Common myeloid progenitor, CD34-positive (primary cell): ENCODE results near the gene CDKL1.

Experiments used
- CTCF ChIA-PET: fragments of 350-600 bp; sonication (Branson Sonifier 250); formaldehyde crosslinking; loops from one replicate; lab custom pipeline; 2021; ENCODE audit warnings: antibody characterized with exemption; lab: Charles Lee
- POLR2A ChIA-PET: fragments of 350-600 bp; sonication (Branson Sonifier 250); formaldehyde crosslinking; loops from one replicate; lab custom pipeline; 2021; ENCODE audit warnings: antibody characterized with exemption; lab: Charles Lee
- DNase-seq, 3 donors: peaks; one replicate each; pipeline versions ENCODE4 v3.0.0 to v3.0.0-alpha.2; 2013
- H3K27ac ChIP-seq, 2 experiments: 1 replicate in 1 of 2; 2 replicates in 1 of 2; pipeline ENCODE4 v1.7.0; 2013; ENCODE audit warnings: inconsistent platforms in 2 of 2, low read length in 2 of 2, mild to moderate bottlenecking in 2 of 2, low read depth in 1 of 2, moderate library complexity in 1 of 2; ENCODE audit not compliant: severe bottlenecking in 2 of 2, insufficient read depth in 1 of 2, poor library complexity in 1 of 2
- H3K27me3 ChIP-seq, 5 experiments: replicated peaks in 2 of 5; 1 replicate in 3 of 5; 2 replicates in 2 of 5; pipeline versions ENCODE4 v1.6.1 to v1.7.0; 2013; ENCODE audit warnings: low read length in 4 of 5, mild to moderate bottlenecking in 2 of 5, moderate library complexity in 2 of 5, inconsistent platforms in 1 of 5; ENCODE audit not compliant: insufficient read depth in 5 of 5, control insufficient read depth in 4 of 5
- H3K36me3 ChIP-seq, 4 experiments: 1 replicate in 2 of 4; 2 replicates in 2 of 4; pipeline versions ENCODE4 v1.6.1 to v1.7.0; 2013; ENCODE audit warnings: low read length in 3 of 4, control low read depth in 1 of 4, mild to moderate bottlenecking in 1 of 4; ENCODE audit not compliant: control insufficient read depth in 4 of 4, insufficient read depth in 4 of 4
- H3K4me1 ChIP-seq, 4 experiments: 1 replicate in 3 of 4; 2 replicates in 1 of 4; pipeline versions ENCODE4 v1.6.1 to v1.7.1; 2013; ENCODE audit warnings: low read length in 3 of 4, mild to moderate bottlenecking in 3 of 4, control low read depth in 1 of 4, inconsistent platforms in 1 of 4, moderate library complexity in 1 of 4; ENCODE audit not compliant: control insufficient read depth in 4 of 4, insufficient read depth in 4 of 4; ENCODE audit errors: control extremely low read depth in 1 of 4
- H3K4me3 ChIP-seq, 7 experiments: 1 replicate in 4 of 7; 2 replicates in 3 of 7; pipeline versions ENCODE4 v1.5.1 to v1.7.0; 2013; ENCODE audit warnings: mild to moderate bottlenecking in 7 of 7, low read length in 6 of 7, moderate library complexity in 6 of 7, inconsistent platforms in 2 of 7, low read depth in 2 of 7, control low read depth in 1 of 7; ENCODE audit not compliant: insufficient read depth in 4 of 7, control insufficient read depth in 1 of 7; ENCODE audit errors: extremely low read depth in 1 of 7
- H3K9me3 ChIP-seq, 5 experiments: 1 replicate in 4 of 5; 2 replicates in 1 of 5; pipeline versions ENCODE4 v1.6.1 to v1.7.1; 2013; ENCODE audit warnings: low read length in 4 of 5, mild to moderate bottlenecking in 2 of 5, inconsistent platforms in 1 of 5, low read depth in 1 of 5, moderate library complexity in 1 of 5; ENCODE audit not compliant: control insufficient read depth in 4 of 5, insufficient read depth in 2 of 5; ENCODE audit errors: control extremely low read depth in 1 of 5
- WGBS: methylation state at CpG from one replicate; pipeline ENCODE4 v1.1.5; 2013; ENCODE audit not compliant: insufficient coverage; 5-methylcytosine and 5-hydroxymethylcytosine counted together

Gene CDKL1

GRCh38 chr14:50388256-50388931 lies 8.3 kb downstream of the CDKL1 start:
- no peaks in the 10 kb centered on the region for H3K9me3 ChIP-seq
- no peaks in the 10 kb centered on the region for H3K4me1 ChIP-seq
- H3K27ac ChIP-seq: no peak overlapping the region
- CTCF ChIA-PET: no interaction called here
- POLR2A ChIA-PET: interaction anchor here (0.6 kb wide), 1 partner anchor 98 kb away, joined by 4 read pairs; no protein-coding TSS in a partner anchor
- H3K4me3 ChIP-seq: no peak overlapping the region
- no peaks in the 10 kb centered on the region for H3K27me3 ChIP-seq
- H3K36me3 ChIP-seq: peaks cover 0 to 3% (median 0%) of the 10 kb centered on the region in 4 experiments
- 79% methylated on average over 9 of the region's 9 CpGs for WGBS
- no peak for DNase-seq

DNA sequence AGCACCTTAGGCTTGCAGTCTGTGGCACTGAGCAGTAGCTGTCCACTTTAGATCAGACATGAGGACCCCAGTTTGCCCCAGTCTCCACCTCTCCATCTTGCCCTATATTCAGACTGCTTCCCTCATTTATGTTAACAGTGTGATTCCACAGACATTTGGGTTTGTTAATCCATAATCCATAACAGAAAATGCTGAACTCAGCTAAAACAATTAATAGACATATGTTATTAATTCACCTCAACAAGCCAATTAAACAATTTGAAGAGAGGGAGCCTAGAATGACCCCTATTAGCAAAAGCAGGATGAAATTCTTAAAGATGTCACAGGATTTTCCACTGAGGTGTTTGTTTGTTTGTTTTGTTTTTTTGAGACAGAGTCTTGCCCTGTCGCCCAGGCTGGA lies 9.1 kb downstream of the CDKL1 start:
- H3K27me3 ChIP-seq: no peaks in the 10 kb centered on the region
- no peaks in the 10 kb centered on the region for H3K9me3 ChIP-seq

DNA sequence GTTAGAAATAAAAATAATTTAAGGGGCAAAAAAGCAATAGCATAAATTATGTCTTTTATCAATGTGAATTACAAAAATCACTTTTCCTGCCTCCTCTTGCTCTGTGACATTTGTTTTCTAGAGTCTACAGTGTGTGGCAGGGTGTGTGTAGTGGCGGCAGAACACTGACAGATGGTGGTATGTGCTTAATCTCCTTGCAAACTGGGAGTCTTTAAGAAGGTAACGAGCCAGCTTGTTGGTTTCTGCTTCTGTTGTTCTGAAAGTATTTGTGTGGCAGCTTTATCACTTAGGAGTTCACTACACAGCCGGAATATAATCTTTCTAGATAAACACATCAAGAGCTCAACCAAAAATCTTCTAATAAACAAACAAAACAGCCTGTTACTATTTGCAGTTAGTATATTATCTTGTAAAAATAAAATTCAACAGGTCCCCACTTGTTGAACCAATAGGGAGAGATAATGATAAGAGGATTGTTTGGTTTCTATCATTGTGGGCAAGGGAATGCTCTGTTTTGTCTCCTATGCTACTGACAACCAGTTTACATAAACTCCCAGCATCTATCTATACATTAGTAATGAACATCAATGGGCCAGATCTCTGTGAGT lies 13.0 kb downstream of the CDKL1 start:
- DNase-seq: no peak
- Histone ChIP-seq H3K9me3 (no peaks in the 10 kb centered on the region), H3K4me3 (no peak overlapping the region), H3K4me1 (no peaks in the 10 kb centered on the region), H3K36me3 (peaks cover 0 to 3% (median 0%) of the 10 kb centered on the region in 4 experiments), H3K27me3 (no peaks in the 10 kb centered on the region), H3K27ac (no peak overlapping the region)
- 100% methylated on average over 1 of the region's 3 CpGs for WGBS
- ChIA-PET POLR2A (no interaction called here), CTCF (interaction anchor here (1.2 to 1.4 kb wide), 2 partner anchors 10 to 18 kb away, joined by 4 read pairs; no protein-coding TSS in a partner anchor)

More for the DNA sequence above, 9.1 kb downstream of the CDKL1 start:
- POLR2A ChIA-PET: no interaction called here
- WGBS: 100% methylated on average over 1 of the region's 1 CpG
- no peaks in the 10 kb centered on the region for H3K4me1 ChIP-seq
- CTCF ChIA-PET: no interaction called here
- no peak overlapping the region for H3K4me3 ChIP-seq
- peaks cover 0 to 3% (median 0%) of the 10 kb centered on the region in 4 experiments for H3K36me3 ChIP-seq
- no peak overlapping the region for H3K27ac ChIP-seq
- DNase-seq: no peak

- H3K27me3 ChIP-seq: no peaks in the 10 kb centered on the region
- 93% methylated on average over 9 of the region's 14 CpGs for WGBS
- H3K27ac ChIP-seq: no peak overlapping the region
- no peaks in the 10 kb centered on the region for H3K4me1 ChIP-seq
- peaks cover 0 to 7% (median 0%) of the 10 kb centered on the region in 4 experiments for H3K36me3 ChIP-seq
- POLR2A ChIA-PET: no interaction called here
- no peak overlapping the region for H3K4me3 ChIP-seq
- DNase-seq: no peak
- H3K9me3 ChIP-seq: no peaks in the 10 kb centered on the region
- CTCF ChIA-PET: no interaction called here
Measured at GRCh38 chr14:50381823-50382287, 14.8 kb downstream of the CDKL1 start.

DNA sequence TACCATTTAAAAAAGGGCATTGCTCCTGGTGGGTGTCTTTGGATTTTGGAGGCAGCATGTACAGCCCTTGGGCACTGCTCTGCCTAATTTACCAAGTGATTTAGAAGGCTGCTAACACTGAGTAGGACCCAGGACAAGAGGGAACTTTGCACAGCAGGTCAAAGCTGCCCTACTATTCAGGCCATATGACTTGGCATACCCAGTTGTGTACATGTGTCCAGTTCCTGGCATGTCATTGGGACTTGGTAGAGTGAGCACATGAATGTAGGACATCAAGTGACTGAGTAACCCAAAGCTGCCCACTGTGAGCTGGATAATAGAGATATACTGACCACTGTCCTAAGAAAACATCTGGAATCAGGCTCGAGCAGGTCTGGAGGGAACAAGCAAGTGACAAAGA lies 15.7 kb downstream of the CDKL1 start:
- no peak overlapping the region for H3K4me3 ChIP-seq
- ChIA-PET POLR2A (no interaction called here), CTCF (no interaction called here)
- H3K4me1 ChIP-seq: no peaks in the 10 kb centered on the region
- no peak for DNase-seq
- H3K9me3 ChIP-seq: no peaks in the 10 kb centered on the region
- no peaks in the 10 kb centered on the region for H3K27me3 ChIP-seq
- no peak overlapping the region for H3K27ac ChIP-seq
- peaks cover 0 to 7% (median 0%) of the 10 kb centered on the region in 4 experiments for H3K36me3 ChIP-seq
- WGBS: no CpG with 5 or more reads among the region's 1 CpG

DNA sequence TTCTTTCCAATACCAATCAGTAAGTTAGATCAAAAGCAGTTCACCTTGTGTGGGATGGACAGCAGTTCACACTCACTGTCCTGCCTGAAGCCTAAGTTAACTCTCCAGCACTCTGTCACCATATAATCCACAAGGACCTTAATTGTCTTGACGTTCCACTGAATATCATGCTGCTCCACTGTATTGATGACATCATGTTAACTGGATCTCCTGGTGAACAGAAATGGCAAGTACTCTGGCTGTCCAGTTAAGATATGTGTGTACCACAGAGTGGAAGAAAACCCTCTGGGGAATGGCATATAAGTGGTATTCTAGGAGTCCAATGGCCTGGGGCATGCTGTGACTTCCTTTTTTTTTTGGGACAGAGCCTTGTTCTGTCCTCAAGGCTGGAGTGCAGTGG lies 16.2 kb downstream of the CDKL1 start:
- Histone ChIP-seq H3K4me1 (no peaks in the 10 kb centered on the region), H3K36me3 (peaks cover 0 to 7% (median 0%) of the 10 kb centered on the region in 4 experiments), H3K9me3 (no peaks in the 10 kb centered on the region), H3K4me3 (no peak overlapping the region), H3K27ac (no peak overlapping the region), H3K27me3 (no peaks in the 10 kb centered on the region)
- no CpG with 5 or more reads among the region's 1 CpG for WGBS
- ChIA-PET CTCF (interaction anchor here (0.7 kb wide), 1 partner anchor 35 kb away, joined by 3 read pairs; no protein-coding TSS in a partner anchor), POLR2A (no interaction called here)
- DNase-seq: no peak

- ChIA-PET CTCF (interaction anchor here (0.7 to 1.2 kb wide), 3 partner anchors 10 to 35 kb away, joined by 3 to 5 read pairs (median 3); no protein-coding TSS in a partner anchor), POLR2A (no interaction called here)
- Histone ChIP-seq H3K9me3 (no peaks in the 10 kb centered on the region), H3K4me3 (no peak overlapping the region), H3K27ac (no peak overlapping the region), H3K4me1 (no peaks in the 10 kb centered on the region), H3K27me3 (no peaks in the 10 kb centered on the region), H3K36me3 (peaks cover 0 to 4% (median 0%) of the 10 kb centered on the region in 4 experiments)
- WGBS: 100% methylated on average over 2 of the region's 2 CpGs
- no peak for DNase-seq
Measured at GRCh38 chr14:50379563-50379962, 17.1 kb downstream of the CDKL1 start.
